ENCODE measurements around the gene CFAP69.
A peak's percentile ranks its signal among the peaks of the same experiment; 100 is the strongest.
"Not testable (repeated sequence)": the region's sequence is repeated elsewhere in the genome, so short reads cannot be mapped to it uniquely, and the experiment has no call there.

Gene CFAP69

DNA sequence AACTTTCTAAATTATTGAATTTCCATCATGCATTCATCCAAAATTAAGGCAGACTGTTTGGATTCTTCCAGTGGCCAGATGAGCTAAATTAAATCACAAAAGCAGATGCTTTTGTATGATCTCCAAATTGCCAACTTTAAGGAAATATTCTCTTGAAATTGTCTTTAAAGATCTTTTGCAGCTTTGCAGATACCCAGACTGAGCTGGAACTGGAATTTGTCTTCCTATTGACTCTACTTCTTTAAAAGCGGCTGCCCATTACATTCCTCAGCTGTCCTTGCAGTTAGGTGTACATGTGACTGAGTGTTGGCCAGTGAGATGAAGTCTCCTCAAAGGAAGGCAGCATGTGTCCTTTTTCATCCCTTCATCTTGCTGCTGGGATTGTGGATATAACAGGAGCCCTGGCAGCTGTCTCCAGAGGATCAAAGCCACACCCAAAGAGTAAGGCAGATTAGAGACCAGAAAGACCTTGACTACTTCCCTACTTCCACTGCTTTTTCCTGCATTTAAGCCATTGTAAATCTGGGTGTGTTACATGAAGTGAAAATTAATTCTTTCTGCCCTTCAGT is 8.2 kb upstream of the CFAP69 start:
- DNase-seq, result no peak

DNA sequence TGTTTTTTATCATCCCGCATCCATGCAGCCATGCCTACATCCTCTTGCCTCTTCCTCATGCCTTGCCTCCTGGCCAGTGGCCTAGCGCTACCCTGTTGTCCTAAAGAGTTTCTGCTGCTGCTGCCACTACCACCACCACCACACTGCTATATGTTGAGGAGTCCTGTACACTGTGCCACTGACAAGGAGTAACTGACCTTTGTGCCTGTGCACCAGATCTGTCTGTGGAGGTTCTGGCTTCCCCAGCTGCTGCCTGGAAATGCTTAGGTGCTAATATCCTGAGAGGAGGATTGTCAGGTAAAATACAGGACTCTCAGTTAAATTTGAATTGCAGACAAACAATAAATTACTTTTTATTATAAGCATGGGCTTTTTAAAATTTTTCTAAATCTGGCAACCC is 7.0 kb upstream of the CFAP69 start:
- no peak for DNase-seq

DNA sequence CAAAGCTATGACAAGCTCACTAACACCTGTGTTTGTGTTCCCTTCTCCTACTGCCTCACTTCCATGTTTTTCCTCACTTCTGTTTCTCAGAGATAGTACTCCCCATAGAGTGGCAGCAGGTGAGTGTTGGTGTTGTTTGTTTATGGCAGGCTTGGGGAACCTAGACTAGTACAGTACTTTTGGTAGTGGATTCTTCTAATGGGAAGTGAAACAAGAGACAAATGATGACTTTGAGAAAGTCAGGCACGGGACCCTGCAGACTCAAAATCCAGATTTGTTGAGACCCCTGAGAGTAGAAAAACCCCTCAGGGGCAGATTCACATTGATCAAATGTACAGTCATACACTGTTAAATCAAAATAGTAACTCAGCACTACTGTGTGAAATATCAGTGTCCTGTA is 6.4 kb upstream of the CFAP69 start:
- no peak for DNase-seq

DNA sequence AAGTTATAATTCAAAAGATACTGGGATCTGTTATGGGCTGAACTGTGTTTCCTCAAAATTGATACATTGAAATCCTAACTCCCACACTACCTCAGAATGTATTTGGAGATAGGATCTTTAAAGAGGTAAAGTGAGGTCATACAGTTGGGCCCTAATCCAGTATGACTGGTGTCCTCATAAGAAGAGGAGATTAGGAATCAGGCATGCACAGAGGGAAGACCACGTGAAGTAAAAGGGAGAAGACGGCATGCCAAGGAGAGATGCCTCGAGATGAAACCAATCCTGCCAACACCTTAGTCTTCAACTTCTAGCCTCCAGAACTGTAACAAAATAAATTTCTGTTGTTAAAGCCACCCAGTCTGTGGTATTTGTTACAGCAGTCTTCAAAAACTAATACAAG is 5.9 kb upstream of the CFAP69 start:
- DNase-seq, result no peak

DNA sequence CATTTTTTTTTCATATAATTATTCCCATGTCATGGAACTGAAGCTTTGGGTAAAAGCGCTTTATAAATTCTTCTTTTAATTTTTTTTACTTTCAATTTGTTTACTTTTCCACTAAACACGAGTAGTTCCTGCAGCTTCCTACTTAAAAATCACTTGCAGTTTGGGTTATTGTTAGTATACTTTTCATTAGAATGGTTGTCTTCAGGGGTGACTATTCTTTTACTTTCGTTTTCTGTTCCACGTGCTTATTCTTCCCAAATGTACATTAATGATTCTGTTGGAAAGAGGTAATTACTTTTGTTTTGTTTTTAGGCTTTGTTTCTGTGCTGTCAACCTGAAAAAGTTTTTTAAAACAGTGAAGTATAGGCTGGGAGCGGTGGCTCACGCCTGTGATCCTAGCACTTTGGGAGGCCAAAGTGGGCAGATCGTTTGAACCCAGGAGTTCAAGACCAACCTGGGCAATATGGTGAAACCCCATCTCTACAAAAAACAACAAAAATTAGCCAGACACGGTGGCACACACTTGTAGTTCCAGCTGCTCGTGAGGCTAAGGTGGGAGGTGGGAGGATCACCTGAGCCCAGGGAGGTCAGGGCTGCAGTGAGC is 5.2 kb upstream of the CFAP69 start:
- DNase-seq, result no peak

DNA sequence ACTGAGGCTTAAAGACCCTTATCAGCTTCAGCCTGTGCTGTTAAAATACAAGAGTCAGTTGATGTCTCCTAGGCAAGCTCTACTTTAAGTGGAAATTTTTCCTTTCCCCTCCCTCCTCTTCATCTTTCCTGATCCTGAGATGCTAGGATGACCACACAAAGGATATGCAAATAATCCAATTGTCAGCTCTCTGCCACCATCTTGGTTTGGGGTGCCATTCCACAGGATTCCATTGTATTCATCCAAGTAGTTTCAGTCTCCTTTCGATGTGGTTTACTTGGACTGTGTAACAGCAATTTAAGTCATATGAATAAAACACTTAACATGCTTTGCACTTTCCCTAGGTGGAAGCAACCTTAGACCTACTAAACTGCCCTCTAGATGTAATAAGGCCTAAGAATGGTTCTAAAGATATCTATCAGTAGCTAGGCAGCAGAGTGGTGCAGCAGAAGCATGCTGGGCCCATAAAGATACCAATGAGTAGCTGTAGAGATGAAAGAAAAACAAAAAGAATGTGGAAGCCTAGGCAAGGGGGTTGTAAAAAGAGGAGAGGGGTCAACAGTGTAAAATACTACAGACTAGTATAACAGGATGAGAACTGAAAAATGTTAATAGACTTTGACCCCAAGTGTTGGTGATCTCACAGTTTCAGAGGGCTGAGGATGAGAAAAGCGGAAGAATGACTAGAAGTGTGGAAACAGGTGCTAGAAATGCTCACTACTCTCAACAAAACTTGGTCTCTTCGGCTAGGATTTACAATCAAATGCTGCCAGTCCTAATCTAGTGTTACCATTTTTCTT is 2.4 kb upstream of the CFAP69 start:
- no peak for DNase-seq

DNA sequence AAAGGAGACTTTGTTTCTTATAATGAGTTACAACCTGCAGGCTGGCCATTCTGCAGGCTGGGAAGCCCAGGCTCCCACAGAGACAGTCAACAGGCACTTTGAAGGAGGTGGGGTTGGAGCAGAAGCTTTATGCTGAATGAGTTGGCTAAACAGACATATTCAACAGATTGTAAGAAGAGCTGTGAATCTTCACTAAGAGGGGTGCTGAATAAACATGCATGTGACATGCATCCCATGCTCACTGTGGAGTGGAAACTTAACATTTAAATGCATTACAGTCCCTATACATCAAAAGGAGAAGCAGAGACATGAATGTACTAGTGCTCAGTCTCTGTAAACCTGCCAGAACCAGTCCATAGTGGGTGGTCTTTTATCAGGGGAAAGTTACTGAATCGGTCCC is 1.4 kb upstream of the CFAP69 start:
- DNase-seq, result no peak

DNA sequence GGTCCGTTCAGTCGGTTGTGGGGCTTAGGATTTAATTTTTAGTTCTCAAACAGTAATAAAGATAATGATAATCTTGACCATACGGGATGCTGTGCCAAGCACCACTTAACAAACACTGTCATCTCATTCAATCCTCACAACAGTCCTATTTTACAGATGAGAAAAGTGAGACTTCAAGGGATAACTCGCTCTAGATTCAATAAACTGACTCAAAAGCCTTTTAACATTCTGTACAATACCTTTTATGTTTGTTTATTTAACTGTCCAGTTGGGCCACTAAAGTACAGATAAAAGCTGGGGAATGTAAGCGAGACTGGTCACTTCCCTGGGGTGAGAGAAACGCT is 437 bp upstream of the CFAP69 start:
- no peak for DNase-seq

DNA sequence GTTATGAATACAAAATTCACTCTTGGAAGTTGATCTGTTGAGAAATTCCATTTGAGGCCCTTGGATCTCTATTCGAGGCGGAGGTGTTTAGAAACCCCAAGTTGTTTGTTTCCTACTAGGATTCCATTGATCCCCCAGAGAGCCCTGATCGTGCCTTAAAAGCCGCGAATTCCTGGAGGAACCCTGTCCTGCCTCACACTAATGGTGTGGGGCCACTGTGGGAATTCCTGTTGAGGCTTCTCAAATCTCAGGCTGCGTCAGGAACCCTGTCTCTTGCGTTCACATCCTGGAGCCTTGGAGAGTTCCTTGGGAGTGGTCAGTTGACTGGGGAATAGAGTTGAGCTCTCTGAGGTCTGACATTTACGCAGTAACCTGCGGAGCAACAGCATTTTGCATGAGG is 1.2 kb downstream of the CFAP69 start:
- DNase-seq, result no peak

DNA sequence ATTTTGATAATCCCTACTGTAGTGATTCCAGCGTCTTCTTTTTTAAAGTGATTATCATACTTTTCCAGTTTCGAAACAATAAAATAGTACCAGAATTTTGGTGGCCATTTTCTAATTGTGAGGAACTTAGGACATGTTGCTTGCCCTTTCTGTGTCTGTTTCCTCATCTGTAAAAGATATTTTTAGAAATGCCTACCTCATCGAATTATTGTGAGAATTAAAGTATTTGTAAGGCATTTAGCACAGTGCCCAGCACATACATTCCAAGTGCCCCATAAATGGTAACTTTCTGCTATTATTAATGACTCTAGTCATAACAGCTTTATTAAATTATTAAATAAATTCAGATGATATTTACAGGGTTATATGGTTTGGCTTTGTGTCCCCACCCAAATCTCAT is 3.7 kb downstream of the CFAP69 start:
- no peak for DNase-seq

DNA sequence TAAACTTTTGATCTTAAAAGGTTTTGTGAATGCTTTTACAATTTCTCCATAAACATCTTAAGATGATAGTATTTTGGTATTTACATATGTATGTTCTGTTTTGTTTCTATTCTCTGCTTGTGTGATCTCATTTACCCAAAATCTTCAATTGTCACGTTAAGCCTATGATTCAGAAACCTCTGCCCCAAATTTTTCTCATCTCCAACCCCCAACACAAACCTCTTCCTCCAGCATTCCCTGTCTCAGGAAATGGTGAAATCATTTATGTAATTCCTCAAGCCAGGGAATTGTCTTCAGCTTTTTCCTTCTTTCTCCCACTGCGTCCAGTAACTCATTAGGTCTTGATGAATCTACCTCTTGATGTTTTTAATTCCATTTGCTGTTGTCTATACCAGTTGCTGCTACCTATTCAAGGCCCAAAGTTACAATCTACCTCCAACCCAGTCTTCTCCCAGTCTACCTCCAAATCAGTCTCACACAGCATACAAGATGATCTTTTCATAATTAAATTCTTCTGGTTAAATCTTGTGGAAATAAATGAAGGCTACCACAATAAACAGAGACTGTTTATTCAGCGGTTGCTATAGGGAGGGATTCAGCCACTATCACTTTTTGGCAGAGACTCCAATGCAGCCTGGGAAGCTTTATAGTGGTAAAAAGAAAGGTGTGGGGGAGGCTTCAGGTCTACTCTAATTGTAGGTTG is 5.8 kb downstream of the CFAP69 start:
- no peak for DNase-seq

DNA sequence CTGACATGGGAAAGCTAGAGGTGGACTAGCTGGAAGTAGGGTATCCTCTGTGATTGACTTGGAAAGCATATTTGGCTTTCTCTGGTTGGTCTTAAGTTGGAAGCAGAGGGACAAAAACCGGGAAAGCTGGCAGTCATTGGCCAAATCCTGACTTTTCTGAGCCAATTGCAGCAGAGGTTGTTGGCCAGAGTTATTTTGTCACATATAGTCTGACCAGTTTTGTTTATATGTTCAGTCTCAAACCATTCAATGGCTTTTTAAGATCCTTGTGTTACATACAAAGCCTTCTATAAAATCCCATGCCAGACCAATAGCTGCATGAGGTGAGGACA is 6.3 kb downstream of the CFAP69 start:
- DNase-seq, result no peak

DNA sequence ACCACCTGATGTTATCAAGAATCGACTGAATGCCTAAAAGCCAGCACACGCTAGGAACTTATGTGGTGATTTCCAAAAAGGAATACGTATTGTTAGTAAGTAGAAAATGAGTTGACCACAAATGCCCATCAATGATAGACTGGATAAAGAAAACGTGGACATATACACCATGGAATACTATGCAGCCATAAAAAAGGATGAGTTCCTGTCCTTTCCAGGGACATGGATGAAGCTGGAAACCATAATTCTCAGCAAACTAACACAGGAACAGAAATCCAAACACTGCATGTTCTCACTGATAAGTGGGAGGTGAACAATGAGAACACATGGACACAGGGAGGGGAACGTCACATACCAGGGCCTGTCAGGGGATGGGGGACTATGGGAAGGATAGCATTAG is 11.0 kb downstream of the CFAP69 start:
- not testable (repeated sequence) for DNase-seq

DNA sequence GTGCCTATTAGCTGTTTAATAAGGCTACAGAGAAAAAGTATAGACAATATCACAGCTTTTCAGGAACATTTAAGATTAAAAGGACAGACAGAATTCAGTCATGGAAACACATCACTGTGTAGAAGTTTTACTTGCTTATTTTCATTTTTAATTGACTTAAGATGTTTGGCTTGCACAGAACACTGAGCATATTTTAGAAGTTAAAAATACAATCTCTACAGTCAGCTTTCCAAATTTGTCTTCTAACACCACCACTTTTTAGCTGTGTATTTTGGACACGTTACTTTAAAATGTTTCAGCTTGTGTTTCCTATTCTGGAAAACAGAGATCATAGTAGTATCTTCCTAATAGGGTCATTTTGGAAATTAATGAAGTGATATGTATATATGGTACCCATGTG is 11.8 kb downstream of the CFAP69 start:
- no peak for DNase-seq

DNA sequence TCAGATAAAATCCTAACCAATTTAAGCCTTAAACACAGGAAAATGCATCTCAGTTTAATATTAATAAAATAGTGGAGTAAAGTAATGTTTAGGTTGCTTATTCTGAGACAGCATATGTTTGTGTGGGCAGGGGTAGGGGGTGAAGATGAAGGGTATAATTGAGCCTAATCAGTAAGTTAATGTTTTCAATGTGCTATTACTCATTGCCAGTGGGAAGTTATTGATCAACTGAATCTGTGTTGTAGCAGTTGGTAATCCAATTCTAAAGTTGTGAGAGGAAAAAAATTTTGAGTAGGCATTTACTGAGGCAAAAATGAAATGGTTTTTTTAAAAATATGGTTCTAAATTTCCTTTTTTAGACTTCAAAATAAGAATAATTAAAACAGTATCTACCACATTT is 16.5 kb downstream of the CFAP69 start:
- no peak for DNase-seq

DNA sequence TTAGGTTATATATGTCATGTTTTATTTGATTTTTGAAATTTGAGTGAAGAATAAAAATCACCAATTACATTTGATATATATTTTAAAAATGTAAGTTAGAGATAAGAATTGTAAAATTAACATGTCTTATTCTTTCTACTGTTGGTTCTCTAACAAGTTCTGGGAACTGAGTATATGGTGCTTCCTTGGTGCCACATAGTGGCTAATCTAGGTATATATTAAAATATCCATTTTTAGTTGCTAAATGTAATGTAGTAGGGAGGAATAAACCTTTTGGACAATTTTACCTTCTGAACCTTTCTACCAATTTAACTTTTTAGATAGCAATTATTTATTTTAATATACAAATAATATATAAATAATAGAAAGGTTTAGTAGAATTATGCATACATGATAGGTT is 17.5 kb downstream of the CFAP69 start:
- DNase-seq, result peak; percentile 17

DNA sequence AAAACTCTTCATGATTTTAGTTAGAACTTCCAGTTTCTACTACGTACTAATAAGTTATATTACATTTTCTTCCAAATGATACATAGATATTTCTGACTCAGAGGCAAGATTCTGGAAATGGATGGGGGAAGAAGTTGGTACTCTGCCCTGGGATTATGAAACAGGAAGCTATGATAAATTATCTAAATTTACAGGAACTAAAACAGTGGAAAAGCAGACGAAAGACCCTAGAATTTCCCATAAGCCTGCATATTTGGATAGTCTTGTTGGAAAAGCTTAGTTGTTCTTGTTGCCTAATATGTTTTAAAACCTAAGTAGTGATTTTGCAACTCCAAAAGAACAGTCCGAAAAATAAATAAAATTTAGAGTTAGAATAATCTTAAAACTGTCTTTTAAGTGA is 21.8 kb downstream of the CFAP69 start:
- no peak for DNase-seq

DNA sequence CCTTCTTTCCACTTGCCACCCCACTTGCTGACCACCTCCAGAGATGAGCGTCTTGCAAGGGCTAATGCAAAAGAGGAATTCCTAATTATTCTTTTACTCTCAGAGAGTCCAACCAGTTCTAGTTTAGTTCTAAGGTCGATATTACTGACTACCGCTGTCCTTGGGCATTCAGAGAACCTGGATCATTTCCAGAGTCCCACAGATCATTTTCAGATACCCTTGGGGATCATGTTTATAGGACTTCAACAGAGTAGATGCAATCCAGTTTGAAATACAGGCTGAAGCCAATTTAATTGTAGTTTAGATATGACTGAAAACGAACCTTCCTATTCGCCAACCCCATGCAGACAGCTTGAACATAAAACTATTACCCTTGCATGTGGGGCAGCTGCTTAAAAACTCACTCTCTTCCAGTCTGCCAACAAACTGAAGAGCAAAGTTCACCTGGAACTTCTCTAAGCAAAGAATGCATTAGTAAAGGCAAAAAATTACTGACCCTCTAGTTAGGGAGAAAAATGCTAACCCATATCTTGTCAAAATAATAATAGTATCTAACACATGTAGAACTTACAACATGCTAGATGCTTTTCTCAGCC is 22.4 kb downstream of the CFAP69 start:
- DNase-seq, result no peak

DNA sequence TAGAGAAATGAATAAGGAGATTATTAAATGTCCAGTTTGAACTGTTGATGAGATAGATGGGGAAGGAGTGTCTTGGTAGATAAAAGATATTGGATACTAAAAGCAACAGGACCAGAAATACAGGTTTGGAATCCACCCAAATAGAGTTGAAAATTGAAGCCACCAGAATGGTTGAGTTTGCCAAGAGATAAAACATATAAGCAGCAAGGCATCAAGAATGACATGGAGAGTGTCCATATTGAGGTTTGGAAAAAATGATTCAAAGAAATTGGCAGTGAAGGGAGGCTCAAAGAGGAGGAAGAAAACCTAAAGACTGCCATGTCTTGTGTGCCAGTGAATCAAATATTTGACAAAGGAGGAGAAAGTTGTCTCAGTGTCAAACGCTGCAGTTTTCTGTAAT is 24.2 kb downstream of the CFAP69 start:
- DNase-seq, result no peak

DNA sequence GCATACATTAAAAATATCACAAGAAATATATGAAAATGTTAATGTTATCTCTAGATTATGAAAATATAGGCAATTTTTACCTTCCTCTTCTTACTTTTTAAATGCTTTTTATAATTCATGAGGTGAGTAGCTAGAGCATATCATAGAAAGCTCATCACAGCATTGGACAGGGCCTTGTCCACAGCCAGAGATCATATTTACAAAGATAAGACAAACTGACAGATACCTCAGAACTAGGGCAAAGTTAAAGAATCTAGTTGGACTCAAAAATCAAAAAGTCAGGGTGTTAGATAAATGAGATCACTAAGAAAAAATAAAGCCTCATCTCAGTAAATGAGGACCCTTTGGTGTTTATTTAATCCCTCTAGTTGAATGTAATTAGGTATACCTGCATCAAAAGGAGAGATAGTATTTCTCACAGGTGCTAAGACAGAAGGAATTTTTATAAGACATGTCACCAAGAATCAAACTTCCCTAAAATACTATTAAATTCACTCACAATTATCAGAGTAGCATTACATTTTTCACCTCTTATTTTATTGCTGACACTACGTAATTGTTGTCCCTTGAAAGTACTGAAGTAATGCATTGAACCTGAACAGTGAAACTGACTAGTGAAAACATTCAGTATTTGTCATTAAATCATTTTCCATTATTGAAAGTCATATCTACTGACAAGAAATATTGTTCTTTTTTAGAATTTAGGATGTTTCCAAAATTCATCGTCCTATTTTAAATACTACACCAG is 25.6 kb downstream of the CFAP69 start:
- DNase-seq, result no peak

DNA sequence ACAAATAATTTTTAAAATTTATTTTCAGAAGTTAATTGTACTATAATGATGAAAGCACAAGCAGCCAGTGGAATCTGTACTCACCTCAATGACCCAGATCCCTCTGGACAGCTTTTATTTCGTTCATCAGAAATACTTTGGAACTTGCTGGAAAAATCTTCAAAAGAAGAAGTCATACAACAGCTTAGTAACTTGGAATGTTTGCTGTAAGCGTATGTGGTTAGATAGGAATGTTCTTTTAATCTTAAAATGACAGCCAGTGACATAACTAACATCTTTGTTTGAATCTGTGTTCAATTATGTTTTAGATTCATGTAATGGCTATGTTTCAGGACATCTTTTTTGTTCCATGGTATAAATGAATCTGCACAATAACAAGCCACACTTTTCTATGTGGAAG is 26.8 kb downstream of the CFAP69 start:
- no peak for DNase-seq

DNA sequence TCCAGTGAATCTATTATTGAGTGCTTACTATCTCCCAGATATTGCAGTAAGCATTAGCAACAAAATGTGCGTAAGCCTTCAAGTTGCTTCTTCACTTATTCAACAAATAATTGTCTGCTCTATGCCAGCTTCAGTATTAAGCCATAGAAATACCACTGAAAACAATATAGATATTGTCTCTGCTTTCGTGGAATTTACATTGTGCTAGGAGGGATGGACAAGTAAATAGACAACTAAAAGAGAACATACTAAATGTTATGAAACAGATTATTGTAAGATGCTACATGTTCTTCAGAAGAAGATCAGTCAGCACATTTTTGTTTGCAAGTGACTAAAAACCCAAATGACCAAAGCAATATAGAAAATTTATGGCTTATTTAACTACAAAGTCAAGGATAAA is 27.3 kb downstream of the CFAP69 start:
- no peak for DNase-seq

DNA sequence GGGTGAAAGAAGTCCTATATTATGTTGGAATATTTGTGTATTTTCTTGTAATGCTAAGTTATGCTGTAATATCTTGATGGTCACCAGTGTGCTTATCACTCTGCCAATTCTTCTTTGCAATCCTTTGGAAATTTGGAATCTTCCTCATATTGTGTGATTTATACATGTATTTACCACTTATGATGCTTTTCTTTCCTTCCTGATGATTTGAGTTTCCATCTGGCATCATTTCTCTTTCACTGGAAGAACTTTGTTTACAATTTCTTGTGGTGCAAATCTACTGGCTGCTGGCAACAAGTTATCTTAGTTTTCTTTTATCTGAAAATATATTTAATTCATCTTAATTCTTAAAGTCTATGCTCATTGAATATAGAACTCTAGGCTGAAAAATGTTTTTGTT is 29.2 kb downstream of the CFAP69 start:
- no peak for DNase-seq

Data from NCI-H1105 (cell line).